Rectal smooth muscle tissue (tissue), 1 donor: ENCODE data around the gene SREK1.

Experiments used
- H3K27ac ChIP-seq: one replicate; pipeline ENCODE4 v1.7.0; 2013; ENCODE audit warnings: low read depth, low read length, inconsistent platforms
- H3K27me3 ChIP-seq: one replicate; pipeline ENCODE4 v1.7.0; 2013; ENCODE audit warnings: low read length; ENCODE audit not compliant: control insufficient read depth, insufficient read depth
- H3K36me3 ChIP-seq: one replicate; pipeline ENCODE4 v1.7.0; 2013; ENCODE audit warnings: low read length; ENCODE audit not compliant: control insufficient read depth, insufficient read depth
- H3K4me1 ChIP-seq: one replicate; pipeline ENCODE4 v1.7.0; 2013; ENCODE audit warnings: low read length; ENCODE audit not compliant: control insufficient read depth, insufficient read depth
- H3K4me3 ChIP-seq: one replicate; pipeline ENCODE4 v1.7.0; 2013; ENCODE audit warnings: low read length
- H3K9ac ChIP-seq: one replicate; pipeline ENCODE4 v1.7.0; 2013; ENCODE audit warnings: low read length

SREK1 gene

DNA sequence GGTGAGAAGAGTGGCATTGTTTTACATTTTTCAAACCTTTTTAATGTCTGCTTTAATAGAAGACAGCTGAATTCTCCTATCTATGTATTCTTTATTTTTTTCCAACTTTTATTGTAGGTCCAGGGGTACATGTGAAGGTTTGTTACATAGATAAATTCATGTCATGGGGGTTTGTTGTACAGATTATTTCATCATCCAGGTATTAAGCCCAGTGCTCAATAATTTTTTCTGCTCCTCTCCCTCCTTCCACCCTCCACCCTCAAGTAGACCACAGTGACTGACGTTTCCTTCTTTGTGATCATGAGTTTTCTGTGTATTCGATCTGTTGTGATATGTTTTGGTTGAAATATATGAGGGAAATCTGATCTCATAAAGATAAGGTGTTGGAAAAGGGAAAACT, 1.7 kb upstream of the SREK1 start:
- H3K27me3 ChIP-seq = no peaks in the 10 kb centered on the region
- no peak overlapping the region for H3K9ac ChIP-seq
- H3K27ac ChIP-seq = no peak overlapping the region
- no peaks in the 10 kb centered on the region for H3K36me3 ChIP-seq
- peaks cover 19% of the 10 kb centered on the region for H3K4me1 ChIP-seq
- no peak overlapping the region for H3K4me3 ChIP-seq

- Histone ChIP-seq H3K36me3 (no peaks in the 10 kb centered on the region), H3K27ac (peak overlapping the region; percentile 99), H3K4me3 (peak overlapping the region; percentile 74)
These were observed 527 bp upstream of the SREK1 start for GRCh38 chr5:66143473-66144073.

GRCh38 chr5:66144834-66145390, 812 bp downstream of the SREK1 start:
- Histone ChIP-seq H3K4me1 (peaks cover 19% of the 10 kb centered on the region), H3K4me3 (peak overlapping the region; percentile 74), H3K27me3 (no peaks in the 10 kb centered on the region), H3K9ac (peak overlapping the region; percentile 98), H3K27ac (peak overlapping the region; percentile 99), H3K36me3 (no peaks in the 10 kb centered on the region)

More at GRCh38 chr5:66143473-66144073, 527 bp upstream of the SREK1 start:
- peak overlapping the region; percentile 98 for H3K9ac ChIP-seq
- H3K4me1 ChIP-seq = peaks cover 19% of the 10 kb centered on the region
- no peaks in the 10 kb centered on the region for H3K27me3 ChIP-seq

DNA sequence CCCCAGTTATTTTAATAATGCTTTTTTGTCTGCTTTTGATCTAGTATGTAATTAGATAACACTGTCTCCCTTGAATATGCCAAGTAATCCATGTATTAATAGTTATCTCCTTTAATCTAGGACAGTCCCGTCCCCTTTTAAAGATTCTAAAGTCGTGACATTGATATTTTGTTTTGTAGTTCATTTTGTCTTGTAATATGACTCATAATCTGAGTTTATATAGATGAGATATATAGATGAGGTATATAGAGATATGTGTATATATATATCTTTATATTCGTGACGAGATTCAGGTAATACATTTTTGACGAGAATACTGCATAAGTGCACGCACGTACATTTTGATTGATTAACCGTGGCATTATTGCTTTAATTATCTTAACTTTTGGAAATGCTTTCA, 1.6 kb downstream of the SREK1 start:
- Histone ChIP-seq H3K4me3 (peak overlapping the region; percentile 74), H3K27ac (peak overlapping the region; percentile 48), H3K36me3 (no peaks in the 10 kb centered on the region), H3K9ac (no peak overlapping the region), H3K4me1 (peaks cover 19% of the 10 kb centered on the region), H3K27me3 (no peaks in the 10 kb centered on the region)

DNA sequence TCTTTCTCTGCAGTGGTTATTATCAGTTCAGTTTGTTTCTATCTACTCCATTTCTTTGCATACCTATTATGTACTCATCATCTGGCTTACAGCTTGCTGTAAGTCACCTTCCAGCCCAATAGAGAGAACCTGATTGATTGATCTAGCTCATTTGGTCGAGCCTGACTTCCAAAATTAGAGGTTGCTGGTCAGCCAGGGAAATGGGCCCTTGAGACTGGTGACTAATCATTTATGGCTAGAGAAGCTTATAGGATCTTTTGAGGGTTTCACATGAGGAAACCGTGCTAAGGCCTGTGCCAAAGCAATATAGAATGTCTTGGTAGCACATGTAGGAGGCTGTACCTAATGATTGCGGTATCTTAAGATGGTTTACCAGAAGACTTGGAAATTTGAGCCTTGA, 5.8 kb downstream of the SREK1 start:
- Histone ChIP-seq H3K9ac (no peak overlapping the region), H3K36me3 (no peaks in the 10 kb centered on the region), H3K4me1 (peaks cover 13% of the 10 kb centered on the region), H3K27ac (no peak overlapping the region), H3K27me3 (no peaks in the 10 kb centered on the region), H3K4me3 (no peak overlapping the region)

- H3K4me1 ChIP-seq = peaks cover 8% of the 10 kb centered on the region
These were observed 6.9 kb downstream of the SREK1 start for GRCh38 chr5:66151030-66151429.

GRCh38 chr5:66151491-66151890, 7.4 kb downstream of the SREK1 start:
- H3K4me3 ChIP-seq = no peak overlapping the region
- no peaks in the 10 kb centered on the region for H3K27me3 ChIP-seq
- H3K4me1 ChIP-seq = peaks cover 4% of the 10 kb centered on the region
- H3K9ac ChIP-seq = no peak overlapping the region
- H3K27ac ChIP-seq = no peak overlapping the region
- H3K36me3 ChIP-seq = no peaks in the 10 kb centered on the region

More at GRCh38 chr5:66151030-66151429, 6.9 kb downstream of the SREK1 start:
- Histone ChIP-seq H3K27ac (no peak overlapping the region), H3K27me3 (no peaks in the 10 kb centered on the region), H3K4me3 (no peak overlapping the region), H3K36me3 (no peaks in the 10 kb centered on the region), H3K9ac (no peak overlapping the region)

DNA sequence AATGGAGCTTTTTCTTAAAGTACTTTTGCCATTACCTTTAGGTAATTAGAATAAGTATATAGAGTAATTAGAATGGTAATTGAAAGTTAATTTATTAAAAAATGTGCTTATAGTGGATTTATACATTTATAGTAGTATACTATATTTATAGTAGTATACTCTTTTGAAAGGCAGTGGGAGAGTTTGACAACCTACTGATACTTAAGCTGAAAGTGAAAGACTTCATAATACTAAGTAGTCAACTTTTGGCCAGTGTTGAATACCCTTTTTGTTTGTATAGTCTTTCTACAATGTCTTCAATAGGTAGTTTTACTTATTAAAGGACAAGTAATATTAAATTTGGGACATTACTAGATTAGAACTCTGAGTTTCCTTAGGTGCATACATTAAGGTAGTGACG, 12.9 kb downstream of the SREK1 start:
- Histone ChIP-seq H3K4me3 (no peak overlapping the region), H3K36me3 (peaks cover 3% of the 10 kb centered on the region), H3K4me1 (no peaks in the 10 kb centered on the region), H3K27ac (no peak overlapping the region), H3K9ac (no peak overlapping the region), H3K27me3 (no peaks in the 10 kb centered on the region)

DNA sequence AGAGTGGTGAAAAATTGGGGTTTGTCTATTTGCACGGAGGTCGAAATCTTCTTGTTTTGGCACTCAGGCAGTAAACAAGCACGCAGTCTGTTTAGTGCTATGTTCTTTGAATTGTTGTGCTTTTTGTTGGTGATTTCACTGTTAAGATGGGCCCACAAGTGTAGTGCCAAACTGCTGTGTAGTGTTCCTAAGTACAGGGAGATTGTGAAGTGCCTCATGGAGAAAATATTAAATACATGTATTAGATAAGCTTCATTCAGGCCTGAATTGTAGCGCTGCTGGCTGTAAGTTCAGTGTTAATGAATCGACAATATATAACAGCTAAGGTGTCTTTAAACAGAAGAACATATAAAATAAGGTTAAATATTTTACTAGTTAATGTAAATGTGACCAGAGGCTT, 17.3 kb downstream of the SREK1 start:
- H3K36me3 ChIP-seq = peaks cover 8% of the 10 kb centered on the region
- H3K4me3 ChIP-seq = no peak overlapping the region
- no peaks in the 10 kb centered on the region for H3K4me1 ChIP-seq
- no peak overlapping the region for H3K27ac ChIP-seq
- no peak overlapping the region for H3K9ac ChIP-seq
- no peaks in the 10 kb centered on the region for H3K27me3 ChIP-seq

DNA sequence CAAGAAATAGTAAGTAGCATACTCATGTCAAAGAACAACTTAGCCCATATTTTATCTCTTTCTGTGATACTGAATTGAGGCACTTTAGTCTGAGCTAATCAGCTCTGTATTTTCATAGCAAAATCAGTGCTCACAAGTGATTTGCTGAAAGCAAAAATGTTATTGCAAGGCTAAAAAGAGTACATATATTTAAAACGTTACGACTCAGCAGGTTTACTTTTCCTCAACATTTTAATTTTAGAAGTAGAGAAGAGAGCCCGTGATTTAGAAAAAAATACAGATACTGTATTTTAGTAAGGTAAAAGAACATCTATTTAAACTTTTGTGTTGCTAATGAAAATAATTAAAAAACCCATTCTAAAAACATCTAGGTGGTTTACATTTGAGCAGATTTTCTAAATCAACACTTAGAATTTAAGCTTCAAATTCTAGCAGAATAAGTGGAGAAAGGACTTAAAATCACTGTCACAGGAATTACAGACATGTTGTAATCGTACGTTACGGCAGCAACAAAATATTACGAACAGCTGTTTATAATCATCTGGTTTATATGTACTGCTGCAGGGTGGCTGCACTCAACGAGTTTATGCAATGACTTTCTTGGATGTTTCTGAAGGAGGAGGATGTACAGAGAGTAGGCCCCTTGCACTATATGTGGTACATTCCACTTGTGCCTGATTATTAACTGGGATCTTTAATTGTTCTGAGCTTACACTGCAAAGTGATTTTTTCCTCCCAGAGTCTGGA, 20.1 kb downstream of the SREK1 start:
- H3K27ac ChIP-seq = no peak overlapping the region
- H3K27me3 ChIP-seq = no peaks in the 10 kb centered on the region
- no peak overlapping the region for H3K9ac ChIP-seq
- H3K4me3 ChIP-seq = no peak overlapping the region
- peaks cover 11% of the 10 kb centered on the region for H3K36me3 ChIP-seq
- H3K4me1 ChIP-seq = no peaks in the 10 kb centered on the region

DNA sequence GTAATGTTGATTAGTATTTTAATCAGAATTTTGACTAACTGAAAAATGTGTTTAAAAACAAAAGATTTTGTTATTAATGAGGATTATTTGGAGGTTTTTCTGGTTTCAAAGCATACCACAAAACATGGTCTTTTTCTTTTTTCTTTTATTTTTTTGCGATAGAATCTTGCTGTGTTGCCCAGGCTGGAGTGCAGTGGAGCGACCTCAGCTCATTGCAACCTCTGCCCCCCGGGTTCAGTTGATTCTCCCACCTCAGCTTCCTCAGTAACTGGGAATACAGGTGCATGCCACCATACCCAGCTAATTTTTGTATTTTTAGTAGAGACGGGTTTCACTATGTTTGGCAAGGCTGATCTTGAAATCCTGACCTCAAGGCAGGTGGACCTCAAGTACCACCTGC, 24.1 kb downstream of the SREK1 start:
- Histone ChIP-seq H3K9ac (no peak overlapping the region), H3K36me3 (peaks cover 8% of the 10 kb centered on the region), H3K27me3 (no peaks in the 10 kb centered on the region), H3K27ac (no peak overlapping the region), H3K4me3 (no peak overlapping the region), H3K4me1 (no peaks in the 10 kb centered on the region)

DNA sequence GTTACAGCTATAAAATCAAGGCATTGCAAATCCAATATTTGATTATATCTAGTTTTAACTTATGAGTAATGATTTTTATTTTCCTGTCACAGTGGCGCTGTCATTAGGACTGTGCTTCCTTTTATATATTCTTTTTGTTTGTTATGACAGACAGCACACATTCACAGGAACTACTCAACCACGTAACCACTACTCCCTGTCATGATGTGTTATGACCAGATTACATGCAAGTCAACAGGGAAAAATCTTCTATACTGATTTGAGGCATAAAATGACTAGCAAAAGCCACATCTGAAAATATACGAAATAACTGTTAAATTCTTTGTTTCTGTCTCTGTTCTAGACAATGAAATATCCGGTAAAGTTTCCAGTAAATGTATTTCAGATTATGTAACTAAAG, 25.4 kb downstream of the SREK1 start:
- no peak overlapping the region for H3K9ac ChIP-seq
- H3K36me3 ChIP-seq = peaks cover 5% of the 10 kb centered on the region
- H3K27ac ChIP-seq = no peak overlapping the region
- H3K4me1 ChIP-seq = no peaks in the 10 kb centered on the region
- H3K4me3 ChIP-seq = no peak overlapping the region
- H3K27me3 ChIP-seq = no peaks in the 10 kb centered on the region
